Endothelial cell (in vitro differentiated cells): ENCODE results near the gene TIGIT. TPM values are rescaled to one million over a fixed set of nuclear protein-coding genes. Genes with fewer than 3 reads are reported as not detected.

Experiments used
- DNase-seq: peaks from one replicate; pipeline ENCODE4 v3.0.0; 2021; ENCODE audit warnings: low spot score
- H3K27ac Mint-ChIP-seq: one replicate; pipeline ENCODE4 v1.8.0; 2021; ENCODE audit warnings: mixed read lengths, inconsistent platforms; ENCODE audit not compliant: unreplicated experiment
- H3K27me3 Mint-ChIP-seq: one replicate; pipeline ENCODE4 v1.8.0; 2021; ENCODE audit warnings: mild to moderate bottlenecking, moderate library complexity, mixed read lengths, inconsistent platforms; ENCODE audit not compliant: unreplicated experiment
- H3K36me3 Mint-ChIP-seq: one replicate; pipeline ENCODE4 v1.8.0; 2021; ENCODE audit warnings: mild to moderate bottlenecking, low read depth, mixed read lengths, inconsistent platforms; ENCODE audit not compliant: unreplicated experiment
- H3K4me1 Mint-ChIP-seq: one replicate; pipeline ENCODE4 v1.8.0; 2021; ENCODE audit warnings: mild to moderate bottlenecking, mixed read lengths, inconsistent platforms; ENCODE audit not compliant: unreplicated experiment
- H3K4me3 Mint-ChIP-seq: one replicate; pipeline ENCODE4 v1.8.0; 2021; ENCODE audit warnings: mild to moderate bottlenecking, mixed read lengths, inconsistent platforms; ENCODE audit not compliant: unreplicated experiment
- H3K9me3 Mint-ChIP-seq: one replicate; pipeline ENCODE4 v1.8.0; 2021; ENCODE audit warnings: mixed read lengths, inconsistent platforms; ENCODE audit not compliant: unreplicated experiment
- total RNA-seq: library from RNA; stranded (reverse); fragmentation: NEBNext Ultra II Directional; extraction: Animal tissue kit (Norgen Biotek cat#: 25700); gene quantifications from one replicate; pipeline ENCODE4 v1.2.1, GENCODE V29; 2021; ENCODE audit not compliant: unreplicated experiment
- TF ChIP-seq, protein P1 (sequence below): fragments of 200-600 bp; sonication (generic); IDR thresholded peaks from one replicate; pipeline ENCODE4 v1.5.0; 2021; ENCODE audit warnings: antibody characterized with exemption; ENCODE audit not compliant: unreplicated experiment

The TIGIT gene
- total RNA-seq, 1 donor from 2014 or later, result not detected

DNA sequence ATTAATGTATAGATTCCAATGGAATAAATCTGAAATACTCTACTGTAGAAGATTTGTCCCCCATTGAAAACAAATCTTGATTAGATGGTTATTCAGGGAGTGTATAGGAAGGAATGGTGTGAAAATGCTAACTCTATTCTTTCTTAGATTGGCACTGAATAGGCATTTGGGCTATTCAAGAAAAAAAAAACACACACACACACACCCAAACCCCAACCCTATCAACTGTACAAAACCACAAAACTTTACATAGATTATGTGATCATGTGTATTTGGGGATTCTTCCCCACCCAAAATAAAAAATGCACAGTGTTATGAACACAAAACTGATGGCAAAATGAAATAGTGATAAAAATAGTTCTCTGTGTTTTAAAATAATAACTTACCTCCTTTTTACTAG lies 61.8 kb downstream of the TIGIT start:
- Mint-ChIP-seq H3K4me1 (no peaks in the 10 kb centered on the region), H3K27me3 (no peaks in the 10 kb centered on the region), H3K27ac (no peak overlapping the region), H3K9me3 (no peaks in the 10 kb centered on the region), H3K36me3 (no peaks in the 10 kb centered on the region), H3K4me3 (no peak overlapping the region)
- TF ChIP-seq, protein P1, sequence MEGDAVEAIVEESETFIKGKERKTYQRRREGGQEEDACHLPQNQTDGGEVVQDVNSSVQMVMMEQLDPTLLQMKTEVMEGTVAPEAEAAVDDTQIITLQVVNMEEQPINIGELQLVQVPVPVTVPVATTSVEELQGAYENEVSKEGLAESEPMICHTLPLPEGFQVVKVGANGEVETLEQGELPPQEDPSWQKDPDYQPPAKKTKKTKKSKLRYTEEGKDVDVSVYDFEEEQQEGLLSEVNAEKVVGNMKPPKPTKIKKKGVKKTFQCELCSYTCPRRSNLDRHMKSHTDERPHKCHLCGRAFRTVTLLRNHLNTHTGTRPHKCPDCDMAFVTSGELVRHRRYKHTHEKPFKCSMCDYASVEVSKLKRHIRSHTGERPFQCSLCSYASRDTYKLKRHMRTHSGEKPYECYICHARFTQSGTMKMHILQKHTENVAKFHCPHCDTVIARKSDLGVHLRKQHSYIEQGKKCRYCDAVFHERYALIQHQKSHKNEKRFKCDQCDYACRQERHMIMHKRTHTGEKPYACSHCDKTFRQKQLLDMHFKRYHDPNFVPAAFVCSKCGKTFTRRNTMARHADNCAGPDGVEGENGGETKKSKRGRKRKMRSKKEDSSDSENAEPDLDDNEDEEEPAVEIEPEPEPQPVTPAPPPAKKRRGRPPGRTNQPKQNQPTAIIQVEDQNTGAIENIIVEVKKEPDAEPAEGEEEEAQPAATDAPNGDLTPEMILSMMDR, result no peak
- no peak for DNase-seq

GRCh38 chr3:114356066-114356465 lies 62.2 kb downstream of the TIGIT start:
- DNase-seq, result no peak
- H3K36me3 Mint-ChIP-seq, result no peaks in the 10 kb centered on the region
- TF ChIP-seq, protein P1, result no peak
- no peak overlapping the region for H3K4me3 Mint-ChIP-seq
- no peaks in the 10 kb centered on the region for H3K27me3 Mint-ChIP-seq
- no peak overlapping the region for H3K27ac Mint-ChIP-seq
- no peaks in the 10 kb centered on the region for H3K9me3 Mint-ChIP-seq
- no peaks in the 10 kb centered on the region for H3K4me1 Mint-ChIP-seq

- Mint-ChIP-seq H3K36me3 (no peaks in the 10 kb centered on the region), H3K27ac (no peak overlapping the region), H3K9me3 (no peaks in the 10 kb centered on the region), H3K4me1 (no peaks in the 10 kb centered on the region), H3K4me3 (no peak overlapping the region), H3K27me3 (no peaks in the 10 kb centered on the region)
- TF ChIP-seq, protein P1, result no peak
- no peak for DNase-seq
Observed at GRCh38 chr3:114356525-114356924, 62.7 kb downstream of the TIGIT start.

Other genes with a start within 250 kb of the TIGIT start
- 4.0 TPM for gene CCDC191, start 237.5 kb upstream of the TIGIT start, total RNA-seq
- 23.9 TPM for gene QTRT2, start 237.3 kb upstream of the TIGIT start, total RNA-seq
- gene DRD3, start 115.0 kb upstream of the TIGIT start, total RNA-seq, result not detected
- not detected for gene ZNF80, start 56.5 kb upstream of the TIGIT start, total RNA-seq